Esophagus squamous epithelium (tissue), 5 donors: ENCODE measurements around the gene C22orf23. TPM values are rescaled to one million over a fixed set of nuclear protein-coding genes. Genes with fewer than 3 reads are reported as not detected.

Experiments used
- DNase-seq: peaks from one replicate; lab custom pipeline; 2025; lab: John Stamatoyannopoulos, UW
- H3K27ac ChIP-seq, 4 donors: fragments of 200-600 bp; sonication (generic); one replicate each; pipeline ENCODE4 v1.5.1; 2016 to 2019; ENCODE audit warnings: mild to moderate bottlenecking in 1 of 4
- H3K27me3 ChIP-seq, 4 donors: fragments of 200-600 bp; sonication (generic); 1 replicate in 3 of 4; 2 replicates in 1 of 4; pipeline versions ENCODE4 v1.5.1 to v1.6.0; 2017 to 2021; ENCODE audit warnings: antibody characterized with exemption in 1 of 4
- H3K36me3 ChIP-seq, 3 donors: fragments of 200-600 bp; sonication (generic); one replicate each; pipeline ENCODE4 v1.5.1; 2016 to 2019
- H3K4me1 ChIP-seq, 3 donors: fragments of 200-600 bp; sonication (generic); one replicate each; pipeline ENCODE4 v1.5.1; 2017 to 2019
- H3K4me3 ChIP-seq, 4 donors: fragments of 200-600 bp; sonication (generic); 1 replicate in 3 of 4; 2 replicates in 1 of 4; pipeline ENCODE4 v1.5.1; 2016 to 2019; ENCODE audit warnings: mild to moderate bottlenecking in 2 of 4, moderate library complexity in 1 of 4
- H3K9me3 ChIP-seq, 3 donors: fragments of 200-600 bp; sonication (generic); one replicate each; pipeline ENCODE4 v1.5.1; 2016 to 2019
- CTCF ChIP-seq, 6 experiments: fragments of 450-650 bp in 4 of 6; fragments of 200-600 bp in 2 of 6; sonication (generic) in 2 of 6; IDR thresholded peaks; one replicate each; pipeline ENCODE4 v1.5.1; 2016 to 2019; ENCODE audit warnings: antibody characterized with exemption in 6 of 6, mild to moderate bottlenecking in 4 of 6, moderate library complexity in 4 of 6
- POLR2A ChIP-seq, 4 donors: fragments of 450-650 bp; IDR thresholded peaks; one replicate each; pipeline ENCODE4 v1.6.1; 2017; ENCODE audit warnings: antibody characterized with exemption in 4 of 4, mild to moderate bottlenecking in 4 of 4, moderate library complexity in 3 of 4
- WGBS, 2 donors: methylation state at CpG; one replicate each; pipeline ENCODE4 v1.1.5; 2018; 5-methylcytosine and 5-hydroxymethylcytosine counted together
- intact Hi-C: fragments of 100-400 bp; cut with DNase I; formaldehyde crosslinking; loops from one replicate; pipeline ENCODE4 v1.15.0; 2022
- total RNA-seq, 4 donors: library from RNA; depleted of rRNA; stranded (reverse); fragments of >200 nt; gene quantifications; one replicate each; pipeline ENCODE4 v1.1.0, GENCODE V29; 2016
- donor health status: DM: yes; HTN: yes; CAD: no.

C22orf23 gene
- total RNA-seq, 4 donors from 2014 or later: 0.13 to 0.38 TPM; not detected in 2

- intact Hi-C loops: no loop called here
- Histone ChIP-seq H3K27ac (peak overlapping the region in 1 of 4 donors; percentile 6), H3K4me1 (peaks cover 18 to 54% (median 27%) of the 10 kb centered on the region in 3 donors), H3K9me3 (no peaks in the 10 kb centered on the region), H3K4me3 (no peak overlapping the region), H3K36me3 (no peaks in the 10 kb centered on the region), H3K27me3 (no peaks in the 10 kb centered on the region)
- 57 to 88% methylated on average over 2 to 6 of the region's 8 CpGs for WGBS, 2 donors
- DNase-seq: no peak
- TF ChIP-seq POLR2A (IDR thresholded peaks at IDR 0.05): no peak
- TF ChIP-seq CTCF (IDR thresholded peaks at IDR 0.05): peak in 1 of 6 experiments; percentile 28
Observed at GRCh38 chr22:37996515-37997246, 43.3 kb upstream of the C22orf23 start.

- Histone ChIP-seq H3K4me3 (no peak overlapping the region), H3K27ac (no peak overlapping the region), H3K4me1 (peaks cover 18 to 54% (median 27%) of the 10 kb centered on the region in 3 donors), H3K9me3 (no peaks in the 10 kb centered on the region), H3K36me3 (no peaks in the 10 kb centered on the region), H3K27me3 (no peaks in the 10 kb centered on the region)
- intact Hi-C loops: no loop called here
- TF ChIP-seq POLR2A (IDR thresholded peaks at IDR 0.05) (no peak), CTCF (IDR thresholded peaks at IDR 0.05) (no peak)
- no peak for DNase-seq
- WGBS, 2 donors: no CpG with 5 or more reads among the region's 4 CpGs
Observed at GRCh38 chr22:37996079-37996478, 42.7 kb upstream of the C22orf23 start.

- H3K27ac ChIP-seq: no peak overlapping the region
Observed at GRCh38 chr22:37995460-37995859, 42.1 kb upstream of the C22orf23 start.

GRCh38 chr22:37994982-37995381 lies 41.6 kb upstream of the C22orf23 start:
- no peak overlapping the region for H3K27ac ChIP-seq
- intact Hi-C loops: no loop called here
- DNase-seq: no peak

More at GRCh38 chr22:37995460-37995859, 42.1 kb upstream of the C22orf23 start:
- intact Hi-C loops: no loop called here
- DNase-seq: no peak
- H3K4me1 ChIP-seq: peaks cover 18 to 47% (median 26%) of the 10 kb centered on the region in 3 donors
- no peak for TF ChIP-seq POLR2A (IDR thresholded peaks at IDR 0.05)
- TF ChIP-seq CTCF (IDR thresholded peaks at IDR 0.05): no peak
- H3K4me3 ChIP-seq: no peak overlapping the region
- no peaks in the 10 kb centered on the region for H3K9me3 ChIP-seq
- WGBS, 2 donors: 81 to 91% methylated on average over 4 of the region's 4 CpGs
- H3K27me3 ChIP-seq: no peaks in the 10 kb centered on the region
- H3K36me3 ChIP-seq: no peaks in the 10 kb centered on the region

More at GRCh38 chr22:37994982-37995381, 41.6 kb upstream of the C22orf23 start:
- no peaks in the 10 kb centered on the region for H3K27me3 ChIP-seq
- H3K9me3 ChIP-seq: no peaks in the 10 kb centered on the region
- no peak for TF ChIP-seq POLR2A (IDR thresholded peaks at IDR 0.05)
- TF ChIP-seq CTCF (IDR thresholded peaks at IDR 0.05): no peak
- peaks cover 18 to 43% (median 21%) of the 10 kb centered on the region in 3 donors for H3K4me1 ChIP-seq
- H3K4me3 ChIP-seq: no peak overlapping the region
- H3K36me3 ChIP-seq: no peaks in the 10 kb centered on the region
- WGBS, 2 donors: 83 to 92% methylated on average over 4 to 5 of the region's 6 CpGs
